ENCODE data around the gene PBX3. TPM values are rescaled to one million over a fixed set of nuclear protein-coding genes. Genes with fewer than 3 reads are reported as not detected.

The PBX3 gene
- total RNA-seq, 1 donor: 38.1 TPM

DNA sequence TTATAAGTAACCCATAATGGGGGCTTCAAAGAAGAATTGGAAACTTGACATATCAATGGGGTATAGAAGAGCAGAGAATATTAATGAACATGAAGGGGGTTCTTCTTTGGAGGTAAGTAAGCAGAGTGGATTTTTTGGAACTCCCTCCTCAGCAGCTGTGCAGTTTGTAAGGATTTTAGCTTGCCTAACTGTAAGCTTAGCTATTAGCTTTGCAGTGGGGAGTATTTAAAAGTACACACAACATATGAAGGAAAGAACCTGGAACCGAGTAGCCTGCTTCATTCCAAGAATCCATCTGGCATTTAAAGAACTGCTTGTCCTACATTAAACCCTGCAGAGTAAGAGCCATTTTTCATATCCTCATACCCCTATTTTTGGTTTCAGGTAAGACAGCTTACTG lies 2.2 kb upstream of the PBX3 start:
- peaks cover 3% of the 10 kb centered on the region for H3K27me3 ChIP-seq (ENCODE audit: insufficient read depth, low read length)
- H3K4me3 ChIP-seq (ENCODE audit: low read length): no peak overlapping the region
- H3K9me3 ChIP-seq (ENCODE audit: low read depth, low read length): no peaks in the 10 kb centered on the region
- H3K4me1 ChIP-seq (ENCODE audit: insufficient read depth, low read length): peaks cover 22% of the 10 kb centered on the region

DNA sequence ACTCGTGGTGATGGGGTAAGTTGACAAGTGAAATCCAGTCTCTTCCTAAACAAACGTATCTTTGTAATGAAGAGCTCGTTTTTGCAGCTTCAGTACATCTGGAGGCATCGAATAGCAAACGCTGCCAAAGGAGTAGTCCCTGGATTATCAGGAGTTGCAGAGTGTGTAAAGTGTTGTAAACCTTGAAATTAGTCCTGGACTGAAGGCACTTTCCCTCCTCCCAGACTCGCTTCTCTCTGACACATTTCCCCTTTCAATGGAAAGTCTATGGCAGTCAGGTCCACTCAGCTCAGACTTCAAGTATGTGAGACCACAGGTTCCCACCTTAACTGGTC lies 1.5 kb upstream of the PBX3 start:
- H3K9me3 ChIP-seq (ENCODE audit: low read depth, low read length): no peaks in the 10 kb centered on the region
- H3K27me3 ChIP-seq (ENCODE audit: insufficient read depth, low read length): peaks cover 3% of the 10 kb centered on the region
- peak overlapping the region; percentile 62 for H3K4me3 ChIP-seq (ENCODE audit: low read length)
- peaks cover 22% of the 10 kb centered on the region for H3K4me1 ChIP-seq (ENCODE audit: insufficient read depth, low read length)

DNA sequence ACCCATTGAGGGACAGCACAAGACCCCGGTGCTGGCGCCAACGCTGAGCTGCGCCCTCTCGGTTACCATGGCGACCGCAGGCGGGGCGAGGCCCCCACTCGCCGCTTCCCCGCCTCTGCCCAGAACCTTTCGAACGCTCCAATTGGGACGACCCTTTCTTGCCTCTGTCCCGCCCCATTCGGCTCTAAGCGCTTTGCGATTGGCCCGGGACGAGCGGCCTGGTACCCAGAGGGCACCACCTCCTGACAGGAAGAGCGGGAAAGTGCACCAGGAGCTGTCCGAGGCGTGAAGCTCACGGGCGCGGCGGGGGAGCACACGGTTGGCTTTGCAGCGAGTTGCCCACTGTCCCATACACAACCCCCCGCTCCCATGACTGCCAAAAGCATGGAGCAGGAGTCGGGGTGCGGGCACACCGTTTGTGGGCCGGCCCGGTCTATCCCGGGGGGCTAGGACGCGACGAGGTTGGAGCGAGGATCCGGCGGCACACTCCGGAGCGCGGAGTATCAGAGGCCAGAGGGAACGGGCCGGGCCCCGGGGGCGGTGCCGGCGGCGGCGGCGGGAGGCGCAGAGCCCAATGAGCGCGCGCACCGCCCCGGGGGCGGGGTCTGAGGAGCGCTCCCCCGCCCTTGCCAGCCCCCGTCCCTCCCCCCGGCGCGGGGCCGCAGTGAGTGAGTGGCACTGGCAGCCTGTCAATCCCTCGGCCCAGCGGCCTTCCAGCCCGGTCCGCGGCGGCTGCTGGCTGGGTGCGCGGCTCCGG lies 978 bp upstream of the PBX3 start:
- peak overlapping the region; percentile 62 for H3K4me3 ChIP-seq (ENCODE audit: low read length)
- H3K4me1 ChIP-seq (ENCODE audit: insufficient read depth, low read length): peaks cover 22% of the 10 kb centered on the region
- peaks cover 3% of the 10 kb centered on the region for H3K27me3 ChIP-seq (ENCODE audit: insufficient read depth, low read length)
- no peaks in the 10 kb centered on the region for H3K9me3 ChIP-seq (ENCODE audit: low read depth, low read length)

DNA sequence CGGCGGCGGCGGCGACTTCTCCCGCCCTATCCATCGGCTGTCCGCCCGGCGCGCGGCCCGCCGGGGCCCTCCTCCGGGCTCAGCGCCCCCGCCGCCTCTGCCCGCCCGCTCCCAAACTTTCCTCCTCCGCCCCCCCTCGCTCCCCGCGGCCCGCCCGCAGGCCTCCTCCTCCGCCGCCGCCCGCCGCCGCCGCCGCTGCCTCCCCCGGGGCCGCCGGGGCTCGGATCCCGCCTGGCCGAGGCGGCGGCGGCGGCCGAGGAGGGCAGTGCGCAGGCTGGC lies 460 bp upstream of the PBX3 start:
- Histone ChIP-seq H3K9me3 (ENCODE audit: low read depth, low read length) (no peaks in the 10 kb centered on the region), H3K4me3 (ENCODE audit: low read length) (peak overlapping the region; percentile 62), H3K4me1 (ENCODE audit: insufficient read depth, low read length) (peaks cover 22% of the 10 kb centered on the region), H3K27me3 (ENCODE audit: insufficient read depth, low read length) (peaks cover 3% of the 10 kb centered on the region)

DNA sequence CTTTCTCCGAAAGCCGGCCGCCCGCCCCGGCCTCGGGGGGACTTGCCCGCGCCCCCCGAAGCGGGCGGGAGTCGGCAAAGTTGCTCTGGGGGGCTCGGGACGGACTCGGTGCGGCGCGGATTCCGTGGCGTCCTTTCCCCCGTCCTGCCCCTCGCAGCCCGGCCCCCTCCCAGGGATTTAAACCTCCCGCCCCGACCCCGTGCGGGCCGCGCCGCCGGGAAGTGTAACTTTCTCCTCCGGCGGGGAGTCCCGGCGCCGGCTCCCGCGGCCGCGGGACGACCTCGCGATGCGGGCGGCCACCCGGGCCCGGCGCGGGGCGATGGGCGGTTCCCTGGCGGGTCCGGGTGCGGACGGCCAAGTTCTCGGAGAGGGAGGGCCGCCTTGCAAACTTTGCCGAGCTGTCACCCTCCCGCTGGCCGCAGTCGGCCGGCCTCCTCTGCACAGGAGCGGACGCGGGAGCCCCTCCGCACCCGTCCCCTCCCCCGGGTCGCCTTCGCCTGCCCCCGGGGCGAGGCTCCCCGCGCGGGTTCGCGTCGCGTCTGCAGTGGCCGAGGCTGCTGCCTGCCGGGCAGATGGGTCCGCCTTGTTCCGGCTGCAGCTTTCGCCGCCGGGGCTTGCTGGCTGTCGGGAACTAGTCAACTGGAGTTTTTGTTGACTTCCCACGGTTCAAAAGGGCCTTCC lies 732 bp downstream of the PBX3 start:
- Histone ChIP-seq H3K4me1 (ENCODE audit: insufficient read depth, low read length) (peaks cover 22% of the 10 kb centered on the region), H3K27me3 (ENCODE audit: insufficient read depth, low read length) (peaks cover 3% of the 10 kb centered on the region), H3K4me3 (ENCODE audit: low read length) (peak overlapping the region; percentile 61), H3K9me3 (ENCODE audit: low read depth, low read length) (no peaks in the 10 kb centered on the region)

DNA sequence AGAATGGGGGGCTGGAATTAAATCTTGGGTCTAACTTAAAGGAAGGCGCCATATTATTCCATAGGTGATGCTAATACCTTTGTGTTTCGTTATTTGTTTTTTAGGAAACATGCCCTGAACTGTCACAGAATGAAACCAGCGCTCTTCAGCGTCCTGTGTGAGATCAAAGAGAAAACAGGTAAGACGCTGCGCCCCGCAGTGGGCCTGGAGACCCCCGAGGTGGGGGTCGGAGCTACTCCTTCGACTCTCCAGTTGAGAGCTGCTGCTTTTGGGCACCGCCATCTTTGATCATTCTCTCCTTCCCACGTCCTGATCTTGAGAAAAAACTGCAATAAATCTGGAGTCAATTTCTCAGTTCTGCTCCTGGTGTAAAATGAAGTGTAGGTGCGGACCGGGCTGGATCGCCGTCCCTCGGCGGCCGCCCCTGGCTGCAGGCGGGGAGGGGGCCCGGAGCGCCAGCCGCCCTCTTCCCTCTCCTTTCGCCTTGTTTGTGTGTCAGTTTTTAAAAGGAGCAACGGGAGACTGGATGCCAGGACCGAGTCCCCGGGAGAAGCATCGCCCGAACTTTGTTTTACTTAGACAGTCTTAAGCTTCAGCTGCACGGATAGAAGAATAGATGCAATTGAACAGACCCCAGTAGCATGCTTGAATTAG lies 1.4 kb downstream of the PBX3 start:
- peaks cover 22% of the 10 kb centered on the region for H3K4me1 ChIP-seq (ENCODE audit: insufficient read depth, low read length)
- H3K27me3 ChIP-seq (ENCODE audit: insufficient read depth, low read length): no peaks in the 10 kb centered on the region
- H3K9me3 ChIP-seq (ENCODE audit: low read depth, low read length): no peaks in the 10 kb centered on the region
- H3K4me3 ChIP-seq (ENCODE audit: low read length): peak overlapping the region; percentile 61

DNA sequence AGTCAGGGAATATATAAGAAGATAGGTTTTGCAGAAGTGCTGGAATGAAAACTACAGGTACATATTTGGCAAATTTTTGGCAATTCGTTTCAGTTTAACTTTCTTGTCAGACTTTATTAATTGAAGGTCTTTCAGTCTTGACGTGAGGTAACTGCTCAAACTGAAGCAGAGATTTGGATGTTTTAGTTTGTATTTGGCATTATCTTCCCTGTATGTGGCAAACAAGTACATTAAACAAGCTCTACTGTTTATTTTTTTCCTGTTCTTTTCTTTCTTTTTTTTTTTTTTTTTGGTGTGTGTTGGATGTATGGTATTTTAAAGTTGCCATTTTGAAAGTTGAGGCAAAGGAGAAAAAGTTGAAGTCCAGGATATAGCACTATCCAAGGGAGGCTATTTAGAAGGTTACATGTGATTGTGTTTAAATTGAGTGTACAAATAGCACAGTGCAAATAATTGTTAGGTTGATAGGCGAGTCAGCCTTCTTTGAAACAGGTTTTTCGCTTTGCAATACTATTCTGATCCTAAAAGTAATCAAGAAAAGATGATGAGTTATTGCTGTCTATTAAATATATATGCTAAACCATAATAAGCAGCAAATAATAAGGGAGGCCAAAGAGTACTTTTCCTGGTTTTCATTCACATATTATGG lies 2.2 kb downstream of the PBX3 start:
- Histone ChIP-seq H3K4me3 (ENCODE audit: low read length) (peak overlapping the region; percentile 61), H3K4me1 (ENCODE audit: insufficient read depth, low read length) (peaks cover 22% of the 10 kb centered on the region), H3K9me3 (ENCODE audit: low read depth, low read length) (no peaks in the 10 kb centered on the region), H3K27me3 (ENCODE audit: insufficient read depth, low read length) (no peaks in the 10 kb centered on the region)

DNA sequence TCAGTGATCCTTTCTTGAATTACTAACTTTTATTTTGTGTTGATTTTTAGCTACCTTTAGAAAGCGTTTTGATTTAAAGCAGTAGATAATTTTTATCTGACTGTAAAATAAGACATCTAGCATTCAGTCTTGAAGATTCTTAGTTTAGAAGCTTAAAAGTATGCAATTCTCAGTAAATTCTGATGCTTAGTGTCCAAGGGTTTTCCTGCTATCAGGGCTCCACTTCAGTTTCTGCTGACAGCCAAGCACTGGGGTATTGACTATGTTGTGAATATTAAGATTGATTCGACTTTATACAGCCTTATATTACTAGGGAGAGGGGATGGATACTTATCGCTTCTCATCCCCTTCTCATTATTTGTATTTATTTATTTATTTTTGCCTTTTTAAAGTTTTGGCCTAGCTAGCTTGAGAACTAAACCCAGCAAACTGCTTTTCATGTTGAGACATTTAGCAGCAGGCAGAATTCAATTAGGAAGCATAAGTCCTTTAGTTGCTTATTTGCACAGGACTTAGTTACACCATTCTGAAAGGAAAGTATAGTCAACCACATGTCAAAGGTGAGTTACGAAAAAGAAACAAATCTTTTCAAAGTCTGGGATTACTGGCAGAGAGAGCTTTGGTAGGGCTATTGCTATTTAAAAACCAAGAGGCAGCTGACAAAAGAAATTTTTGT lies 2.9 kb downstream of the PBX3 start:
- no peaks in the 10 kb centered on the region for H3K9me3 ChIP-seq (ENCODE audit: low read depth, low read length)
- no peaks in the 10 kb centered on the region for H3K27me3 ChIP-seq (ENCODE audit: insufficient read depth, low read length)
- no peak overlapping the region for H3K4me3 ChIP-seq (ENCODE audit: low read length)
- peaks cover 22% of the 10 kb centered on the region for H3K4me1 ChIP-seq (ENCODE audit: insufficient read depth, low read length)

DNA sequence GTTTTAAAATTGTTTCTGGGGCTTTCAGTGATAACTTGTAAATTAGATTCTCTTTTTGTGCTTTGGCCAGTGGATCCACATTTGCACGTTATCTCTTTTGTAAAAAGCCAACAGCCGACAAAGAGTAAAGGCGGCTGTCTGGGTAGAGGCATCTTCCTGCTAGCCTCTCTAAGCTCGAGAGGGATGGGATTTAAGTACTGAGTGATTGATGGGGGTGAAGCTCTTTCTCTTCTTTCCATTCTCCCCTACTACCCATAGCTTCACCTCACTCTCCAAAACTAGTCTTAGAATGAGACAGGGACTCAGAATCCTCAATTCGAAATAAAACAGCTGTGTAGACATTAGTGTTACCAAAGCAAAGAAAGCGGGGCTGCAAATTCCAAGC lies 3.4 kb downstream of the PBX3 start:
- Histone ChIP-seq H3K4me1 (ENCODE audit: insufficient read depth, low read length) (peaks cover 17% of the 10 kb centered on the region), H3K9me3 (ENCODE audit: low read depth, low read length) (no peaks in the 10 kb centered on the region), H3K27me3 (ENCODE audit: insufficient read depth, low read length) (no peaks in the 10 kb centered on the region), H3K4me3 (ENCODE audit: low read length) (no peak overlapping the region)

DNA sequence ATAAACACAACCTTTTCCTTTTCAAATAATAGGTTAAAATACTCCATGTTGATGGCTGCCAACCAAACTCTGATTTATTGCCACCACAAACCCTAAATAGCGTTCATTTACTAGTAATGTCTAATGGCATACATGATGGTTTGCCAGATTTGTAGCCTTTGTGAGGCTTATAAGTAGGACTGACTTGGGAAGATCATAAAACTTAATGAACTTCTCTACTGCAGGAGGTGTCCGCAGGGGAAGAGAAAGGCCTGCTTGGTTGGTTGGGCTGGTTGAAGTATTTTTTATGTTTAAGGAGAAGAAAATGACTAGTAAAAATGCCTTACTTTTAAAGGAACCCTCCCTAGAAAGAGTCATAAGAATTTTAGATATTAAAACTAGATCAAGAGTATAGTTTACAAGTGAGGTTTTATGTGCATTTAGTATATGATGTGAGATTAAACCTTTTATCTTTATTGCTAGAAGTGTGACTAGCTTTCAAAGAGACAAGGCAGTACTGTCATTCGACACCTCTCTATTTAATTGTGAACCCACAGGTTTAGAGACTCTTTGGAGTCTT lies 5.0 kb downstream of the PBX3 start:
- no peaks in the 10 kb centered on the region for H3K27me3 ChIP-seq (ENCODE audit: insufficient read depth, low read length)
- H3K4me1 ChIP-seq (ENCODE audit: insufficient read depth, low read length): peaks cover 18% of the 10 kb centered on the region
- H3K4me3 ChIP-seq (ENCODE audit: low read length): no peak overlapping the region
- no peaks in the 10 kb centered on the region for H3K9me3 ChIP-seq (ENCODE audit: low read depth, low read length)

DNA sequence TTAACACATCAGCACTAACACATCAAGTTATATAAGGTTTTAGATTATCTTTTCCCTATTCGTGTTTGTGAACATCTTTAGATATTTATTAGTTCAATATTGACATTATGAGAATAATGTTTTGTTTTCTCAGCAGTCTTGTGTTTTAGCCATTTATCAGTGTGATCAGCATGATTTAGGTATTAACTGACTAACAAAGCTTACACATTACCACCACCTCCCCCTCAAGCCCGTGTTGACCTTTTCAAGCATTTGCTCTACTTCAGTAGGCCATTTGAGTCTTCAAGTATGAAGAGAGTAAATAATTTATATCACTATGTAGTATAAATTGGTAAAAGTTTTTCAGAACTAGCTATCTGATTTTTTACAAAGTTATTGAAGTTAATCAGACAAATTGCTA lies 6.9 kb downstream of the PBX3 start:
- peaks cover 19% of the 10 kb centered on the region for H3K4me1 ChIP-seq (ENCODE audit: insufficient read depth, low read length)
- H3K4me3 ChIP-seq (ENCODE audit: low read length): no peak overlapping the region
- H3K9me3 ChIP-seq (ENCODE audit: low read depth, low read length): no peaks in the 10 kb centered on the region
- H3K27me3 ChIP-seq (ENCODE audit: insufficient read depth, low read length): no peaks in the 10 kb centered on the region

DNA sequence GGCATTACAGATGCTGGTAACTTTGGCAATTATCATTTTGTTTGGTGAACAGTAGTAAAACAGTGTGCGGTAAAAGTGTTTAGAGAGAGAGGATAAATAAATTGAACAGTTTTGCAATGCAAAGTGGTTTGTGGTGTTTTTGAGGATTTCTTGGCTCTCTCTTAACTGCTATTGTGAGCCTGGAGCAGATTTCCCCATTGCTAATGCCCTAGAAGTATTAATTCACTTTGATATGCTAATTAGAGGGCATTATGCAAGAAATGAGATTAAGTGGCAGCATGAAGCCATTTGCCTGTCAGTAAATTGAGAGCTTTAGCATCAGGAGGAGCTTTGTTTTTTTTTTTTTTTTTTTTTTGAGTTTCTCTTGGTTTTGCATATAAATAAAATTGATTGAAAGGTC lies 8.2 kb downstream of the PBX3 start:
- no peak overlapping the region for H3K4me3 ChIP-seq (ENCODE audit: low read length)
- no peaks in the 10 kb centered on the region for H3K27me3 ChIP-seq (ENCODE audit: insufficient read depth, low read length)
- no peaks in the 10 kb centered on the region for H3K9me3 ChIP-seq (ENCODE audit: low read depth, low read length)
- peaks cover 20% of the 10 kb centered on the region for H3K4me1 ChIP-seq (ENCODE audit: insufficient read depth, low read length)

DNA sequence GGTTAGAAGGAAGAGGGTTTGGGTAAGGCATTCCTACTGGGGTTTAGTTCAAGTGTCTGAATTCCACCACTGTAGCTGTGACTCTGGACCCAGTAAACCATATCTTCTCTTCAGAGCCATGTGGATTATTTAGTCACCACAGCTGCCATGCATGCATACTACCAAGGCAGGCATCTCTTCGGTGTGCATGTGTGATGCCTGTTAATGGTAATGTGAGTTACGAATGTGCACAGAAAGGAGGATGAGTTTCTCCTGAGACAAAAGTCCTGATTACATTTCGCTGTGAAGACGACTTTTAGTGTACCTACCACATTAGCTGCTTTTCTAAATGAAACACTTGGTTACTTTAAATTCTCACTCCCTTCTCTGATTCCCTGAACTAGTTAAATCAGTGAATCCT lies 9.3 kb downstream of the PBX3 start:
- Histone ChIP-seq H3K4me3 (ENCODE audit: low read length) (no peak overlapping the region), H3K9me3 (ENCODE audit: low read depth, low read length) (no peaks in the 10 kb centered on the region), H3K4me1 (ENCODE audit: insufficient read depth, low read length) (peaks cover 23% of the 10 kb centered on the region), H3K27me3 (ENCODE audit: insufficient read depth, low read length) (no peaks in the 10 kb centered on the region)

DNA sequence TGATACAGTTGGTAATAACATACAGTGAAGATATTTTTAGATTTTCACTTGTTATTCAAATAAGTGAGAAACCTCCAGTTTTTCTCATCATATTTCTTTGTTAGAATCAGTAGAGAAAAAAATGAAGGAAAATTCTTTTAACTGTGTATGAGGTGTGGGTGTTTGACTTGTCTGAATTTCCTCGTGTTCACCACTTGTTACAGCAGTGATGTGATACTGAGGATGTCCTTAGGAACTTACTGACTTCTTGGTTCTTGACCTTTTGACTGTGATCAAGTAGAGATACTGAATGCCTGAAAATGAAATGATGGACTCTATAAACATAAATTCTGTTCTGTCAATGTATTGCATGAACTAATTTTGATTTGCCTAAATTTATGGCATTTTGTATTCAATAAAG lies 10.7 kb downstream of the PBX3 start:
- Histone ChIP-seq H3K9me3 (ENCODE audit: low read depth, low read length) (no peaks in the 10 kb centered on the region), H3K4me1 (ENCODE audit: insufficient read depth, low read length) (peaks cover 28% of the 10 kb centered on the region), H3K4me3 (ENCODE audit: low read length) (no peak overlapping the region), H3K27me3 (ENCODE audit: insufficient read depth, low read length) (no peaks in the 10 kb centered on the region)

Measured in mononuclear cell (primary cell).